Measurements from ENCODE around the gene CACNA1C. TPM values are rescaled to one million over a fixed set of nuclear protein-coding genes. Genes with fewer than 3 reads are reported as not detected.

CACNA1C gene
- total RNA-seq, 6 donors from 2014 or later, result 5.2 to 45.1 (median 8.8) TPM

- no peaks in the 10 kb centered on the region for H3K9me3 ChIP-seq
- H3K36me3 ChIP-seq, result no peaks in the 10 kb centered on the region
- no peak overlapping the region for H3K4me3 ChIP-seq
- no peak for ATAC-seq (ENCODE audit: low FRiP score in 2 of 2)
- peaks cover 16 to 28% (median 26%) of the 10 kb centered on the region in 4 donors for H3K4me1 ChIP-seq
- no peak for TF ChIP-seq POLR2A (IDR thresholded peaks at IDR 0.05)
- no peak for TF ChIP-seq CTCF (IDR thresholded peaks at IDR 0.05)
- no peak for TF ChIP-seq POLR2AphosphoS5 (IDR thresholded peaks at IDR 0.05)
- TF ChIP-seq EP300 (IDR thresholded peaks at IDR 0.05), result no peak
- WGBS, 2 donors, result 85 to 94% methylated on average over 2 of the region's 2 CpGs
- peak in 1 of 2 donors; percentile 18 for DNase-seq
- H3K27me3 ChIP-seq, result no peaks in the 10 kb centered on the region
- H3K27ac ChIP-seq, result peak overlapping the region in 1 of 4 donors; percentile 19
Observed at GRCh38 chr12:2344476-2344875, 291.7 kb downstream of the CACNA1C start.

- Histone ChIP-seq H3K4me1 (peaks cover 16 to 28% (median 26%) of the 10 kb centered on the region in 4 donors), H3K36me3 (no peaks in the 10 kb centered on the region)
- ATAC-seq (ENCODE audit: low FRiP score in 2 of 2), result peak in 1 of 2 donors; percentile 21
Observed at GRCh38 chr12:2344885-2345284, 292.1 kb downstream of the CACNA1C start.

DNA sequence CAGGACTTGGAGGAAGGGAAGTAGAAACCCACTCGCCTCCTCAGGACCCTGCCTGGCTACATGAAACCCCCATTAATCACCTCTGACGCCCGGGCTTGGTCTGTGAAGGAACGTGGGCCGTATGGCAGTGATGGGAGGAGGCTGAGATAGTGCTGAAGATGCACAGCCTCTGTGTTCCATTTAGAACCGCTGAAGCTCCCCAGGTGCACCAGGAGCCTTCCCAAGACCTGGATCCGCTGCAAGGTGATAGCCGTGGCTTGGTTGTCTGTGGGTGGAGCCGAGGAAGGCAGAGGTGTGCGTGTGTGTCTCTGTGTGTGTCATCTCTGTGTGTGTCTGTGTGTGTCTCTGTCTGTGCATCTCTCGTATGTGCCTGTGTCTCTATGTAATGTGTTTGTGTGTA, 293.1 kb downstream of the CACNA1C start:
- no peak for ATAC-seq (ENCODE audit: low FRiP score in 2 of 2)
- Histone ChIP-seq H3K4me1 (peaks cover 16 to 28% (median 26%) of the 10 kb centered on the region in 4 donors), H3K4me3 (no peak overlapping the region), H3K9me3 (no peaks in the 10 kb centered on the region), H3K27me3 (no peaks in the 10 kb centered on the region), H3K36me3 (no peaks in the 10 kb centered on the region), H3K27ac (peak overlapping the region in 1 of 4 donors; percentile 2)
- peak in 1 of 2 donors; percentile 12 for DNase-seq
- WGBS, 2 donors, result 80 to 81% methylated on average over 11 of the region's 11 CpGs
- TF ChIP-seq POLR2AphosphoS5 (IDR thresholded peaks at IDR 0.05) (no peak), CTCF (IDR thresholded peaks at IDR 0.05) (no peak), EP300 (IDR thresholded peaks at IDR 0.05) (no peak), POLR2A (IDR thresholded peaks at IDR 0.05) (no peak)

More at GRCh38 chr12:2344885-2345284, 292.1 kb downstream of the CACNA1C start:
- no peak overlapping the region for H3K4me3 ChIP-seq
- no peaks in the 10 kb centered on the region for H3K27me3 ChIP-seq
- peak overlapping the region in 1 of 4 donors; percentile 19 for H3K27ac ChIP-seq
- DNase-seq, result peak in 1 of 2 donors; percentile 21
- no peaks in the 10 kb centered on the region for H3K9me3 ChIP-seq
- no peak for TF ChIP-seq POLR2A (IDR thresholded peaks at IDR 0.05)
- no peak for TF ChIP-seq EP300 (IDR thresholded peaks at IDR 0.05)
- no peak for TF ChIP-seq POLR2AphosphoS5 (IDR thresholded peaks at IDR 0.05)
- no peak for TF ChIP-seq CTCF (IDR thresholded peaks at IDR 0.05)
- 45 to 47% methylated on average over 4 of the region's 4 CpGs for WGBS, 2 donors

GRCh38 chr12:2346416-2346815, 293.6 kb downstream of the CACNA1C start:
- Histone ChIP-seq H3K9me3 (no peaks in the 10 kb centered on the region), H3K4me3 (no peak overlapping the region), H3K36me3 (no peaks in the 10 kb centered on the region), H3K27me3 (no peaks in the 10 kb centered on the region), H3K27ac (peak overlapping the region in 1 of 4 donors; percentile 2), H3K4me1 (peaks cover 16 to 28% (median 24%) of the 10 kb centered on the region in 4 donors)
- DNase-seq, result no peak
- no peak for TF ChIP-seq POLR2AphosphoS5 (IDR thresholded peaks at IDR 0.05)
- TF ChIP-seq CTCF (IDR thresholded peaks at IDR 0.05), result no peak
- no peak for TF ChIP-seq EP300 (IDR thresholded peaks at IDR 0.05)
- no peak for TF ChIP-seq POLR2A (IDR thresholded peaks at IDR 0.05)
- no peak for ATAC-seq (ENCODE audit: low FRiP score in 2 of 2)
- WGBS, 2 donors, result 85% methylated on average over 5 of the region's 5 CpGs

All from upper lobe of left lung (tissue), 6 donors.